ENCODE measurements around the gene UGT8. TPM values are rescaled to one million over a fixed set of nuclear protein-coding genes. Genes with fewer than 3 reads are reported as not detected.
"Not testable (repeated sequence)": the region's sequence is repeated elsewhere in the genome, so short reads cannot be mapped to it uniquely, and the experiment has no call there.

UGT8 gene
- total RNA-seq, 3 donors from 2014 or later: 21.7 to 66.8 (median 51.7) TPM

DNA sequence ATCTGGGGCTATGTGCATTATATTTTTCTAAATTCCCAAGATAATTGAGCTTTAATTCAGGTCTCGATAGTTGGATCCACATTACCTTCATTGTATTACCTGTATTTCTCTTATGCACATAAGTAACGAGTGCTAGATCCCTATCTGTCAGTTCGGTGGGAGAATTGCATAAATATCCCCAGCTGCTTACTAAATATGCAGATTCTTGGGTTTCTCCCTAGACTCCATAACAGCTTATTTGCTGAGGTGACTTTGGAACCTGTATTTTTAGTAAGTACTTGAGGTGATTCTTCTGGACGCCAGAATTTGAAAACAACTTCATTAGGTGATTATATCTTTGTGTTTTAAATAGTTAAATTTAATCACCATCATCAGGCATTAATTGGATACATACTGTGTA, 15.0 kb downstream of the UGT8 start:
- H3K4me3 ChIP-seq: no peak overlapping the region
- peaks cover 15% of the 10 kb centered on the region for H3K4me1 ChIP-seq (ENCODE audit: low read depth)
- intact Hi-C loops (cut with DNase I, micrococcal nuclease): no loop called here
- no peaks in the 10 kb centered on the region for H3K36me3 ChIP-seq (ENCODE audit: low read depth)
- ATAC-seq (no peak), DNase-seq (no peak)
- no peaks in the 10 kb centered on the region for H3K9me3 ChIP-seq
- TF ChIP-seq, protein P1, sequence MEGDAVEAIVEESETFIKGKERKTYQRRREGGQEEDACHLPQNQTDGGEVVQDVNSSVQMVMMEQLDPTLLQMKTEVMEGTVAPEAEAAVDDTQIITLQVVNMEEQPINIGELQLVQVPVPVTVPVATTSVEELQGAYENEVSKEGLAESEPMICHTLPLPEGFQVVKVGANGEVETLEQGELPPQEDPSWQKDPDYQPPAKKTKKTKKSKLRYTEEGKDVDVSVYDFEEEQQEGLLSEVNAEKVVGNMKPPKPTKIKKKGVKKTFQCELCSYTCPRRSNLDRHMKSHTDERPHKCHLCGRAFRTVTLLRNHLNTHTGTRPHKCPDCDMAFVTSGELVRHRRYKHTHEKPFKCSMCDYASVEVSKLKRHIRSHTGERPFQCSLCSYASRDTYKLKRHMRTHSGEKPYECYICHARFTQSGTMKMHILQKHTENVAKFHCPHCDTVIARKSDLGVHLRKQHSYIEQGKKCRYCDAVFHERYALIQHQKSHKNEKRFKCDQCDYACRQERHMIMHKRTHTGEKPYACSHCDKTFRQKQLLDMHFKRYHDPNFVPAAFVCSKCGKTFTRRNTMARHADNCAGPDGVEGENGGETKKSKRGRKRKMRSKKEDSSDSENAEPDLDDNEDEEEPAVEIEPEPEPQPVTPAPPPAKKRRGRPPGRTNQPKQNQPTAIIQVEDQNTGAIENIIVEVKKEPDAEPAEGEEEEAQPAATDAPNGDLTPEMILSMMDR (IDR thresholded peaks at IDR 0.05): no peak

DNA sequence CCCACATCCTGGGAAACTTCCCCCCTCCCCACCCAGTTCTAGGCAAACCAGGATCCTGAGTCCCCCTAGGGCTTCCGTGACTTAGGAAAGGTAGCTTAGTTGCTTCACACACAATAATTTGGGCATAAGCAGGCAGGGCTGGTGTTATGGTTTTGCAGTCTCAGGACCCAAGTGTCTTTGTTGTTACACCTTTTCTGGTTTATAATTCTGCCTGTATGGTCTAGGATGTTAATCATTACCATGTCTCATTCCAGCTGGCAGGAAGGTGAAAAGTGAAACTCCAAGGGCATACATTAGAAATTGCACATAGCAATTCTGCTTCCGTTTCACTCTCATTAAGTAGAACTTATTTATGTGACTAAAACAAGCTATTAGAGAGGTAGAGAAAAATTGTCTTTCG, 16.8 kb downstream of the UGT8 start:
- DNase-seq: peak in 2 of 3 donors; percentile 33 to 58
- intact Hi-C loops (cut with DNase I, micrococcal nuclease): no loop called here
- H3K4me1 ChIP-seq (ENCODE audit: low read depth): peaks cover 15% of the 10 kb centered on the region
- no peaks in the 10 kb centered on the region for H3K36me3 ChIP-seq (ENCODE audit: low read depth)
- no peak overlapping the region for H3K4me3 ChIP-seq
- TF ChIP-seq, protein P1 (IDR thresholded peaks at IDR 0.05): no peak
- peak; percentile 99 for ATAC-seq
- H3K9me3 ChIP-seq: no peaks in the 10 kb centered on the region

DNA sequence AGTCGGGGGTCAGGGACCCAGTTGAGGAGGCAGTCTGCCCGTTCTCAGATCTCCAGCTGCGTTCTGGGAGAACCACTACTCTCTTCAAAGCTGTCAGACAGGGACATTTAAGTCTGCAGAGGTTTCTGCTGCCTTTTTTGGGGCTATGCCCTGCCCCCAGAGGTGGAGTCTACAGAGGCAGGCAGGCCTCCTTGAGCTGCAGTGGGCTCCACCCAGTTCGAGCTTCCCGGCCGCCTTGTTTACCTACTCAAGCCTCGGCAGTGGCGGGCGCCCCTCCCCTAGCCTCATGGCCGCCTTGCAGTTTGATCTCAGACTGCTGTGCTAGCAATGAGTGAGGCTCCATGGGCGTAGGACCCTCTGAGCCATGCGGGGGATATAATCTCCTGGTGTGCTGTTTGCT, 17.4 kb downstream of the UGT8 start:
- H3K9me3 ChIP-seq; H3K36me3 ChIP-seq (ENCODE audit: low read depth); H3K4me3 ChIP-seq; intact Hi-C loops (cut with DNase I, micrococcal nuclease): not testable (repeated sequence)
- peak; percentile 76 for ATAC-seq
- H3K4me1 ChIP-seq (ENCODE audit: low read depth): peaks cover 15% of the 10 kb centered on the region
- DNase-seq: peak; percentile 87 to 89 (median 89)

DNA sequence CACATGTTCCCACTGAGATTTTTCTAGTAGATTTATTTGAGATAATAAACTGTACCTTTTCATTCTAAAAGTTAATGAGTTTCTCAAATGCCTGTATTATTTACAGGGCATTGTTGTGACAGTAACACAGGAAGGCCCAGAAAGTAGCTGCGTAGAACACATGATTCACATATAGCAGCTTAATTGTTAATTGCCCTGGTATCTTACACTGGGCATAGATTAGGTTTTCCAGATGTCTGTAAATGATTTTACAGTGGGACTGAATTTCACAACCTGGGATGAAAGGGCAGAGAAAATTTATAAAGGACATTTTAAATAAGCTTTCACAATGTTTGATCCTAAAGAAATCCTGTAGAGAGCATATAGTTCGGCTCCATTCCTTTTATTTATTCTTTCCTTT, 27.6 kb downstream of the UGT8 start:
- DNase-seq (no peak), ATAC-seq (peak; percentile 57)
- Histone ChIP-seq H3K36me3 (ENCODE audit: low read depth) (no peaks in the 10 kb centered on the region), H3K4me3 (no peak overlapping the region), H3K9me3 (no peaks in the 10 kb centered on the region), H3K4me1 (ENCODE audit: low read depth) (no peaks in the 10 kb centered on the region)
- intact Hi-C loops (cut with DNase I, micrococcal nuclease): no loop called here
- TF ChIP-seq, protein P1 (IDR thresholded peaks at IDR 0.05): no peak

DNA sequence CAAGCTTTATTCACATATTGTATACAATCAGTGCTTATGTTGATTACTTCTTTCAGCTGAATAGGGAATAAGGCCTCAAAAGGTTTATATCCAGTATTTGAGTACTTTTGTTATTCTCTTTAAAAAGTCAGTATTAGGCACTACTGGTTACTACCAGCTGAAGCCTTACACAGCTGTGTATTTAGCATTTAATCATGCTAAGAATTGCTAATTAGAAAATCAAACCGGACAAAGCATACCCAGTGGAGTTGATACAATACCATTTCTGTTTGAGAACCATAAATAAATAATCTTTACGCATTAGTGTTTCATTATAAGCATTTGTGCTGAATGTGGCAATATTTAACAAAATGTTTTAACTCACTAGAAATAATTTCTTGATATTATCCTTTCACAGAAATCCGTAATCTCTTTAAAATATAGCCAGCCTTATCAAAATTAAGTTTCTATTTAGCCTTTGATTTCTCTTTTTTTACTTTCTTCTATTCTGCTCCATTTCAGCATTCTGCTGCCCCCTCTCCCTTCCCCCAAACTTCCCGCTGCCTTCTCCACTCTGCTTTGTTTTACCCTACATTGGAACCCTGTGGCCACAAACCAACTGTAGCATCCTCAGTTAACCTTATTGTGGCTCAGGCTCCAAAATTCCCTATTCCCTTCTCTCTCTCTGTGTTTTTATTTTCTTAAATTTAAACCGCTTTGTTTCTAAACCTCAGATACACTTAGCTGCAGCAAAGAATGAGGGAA, 37.8 kb downstream of the UGT8 start:
- intact Hi-C loops (cut with DNase I, micrococcal nuclease): no loop called here
- ATAC-seq: no peak

DNA sequence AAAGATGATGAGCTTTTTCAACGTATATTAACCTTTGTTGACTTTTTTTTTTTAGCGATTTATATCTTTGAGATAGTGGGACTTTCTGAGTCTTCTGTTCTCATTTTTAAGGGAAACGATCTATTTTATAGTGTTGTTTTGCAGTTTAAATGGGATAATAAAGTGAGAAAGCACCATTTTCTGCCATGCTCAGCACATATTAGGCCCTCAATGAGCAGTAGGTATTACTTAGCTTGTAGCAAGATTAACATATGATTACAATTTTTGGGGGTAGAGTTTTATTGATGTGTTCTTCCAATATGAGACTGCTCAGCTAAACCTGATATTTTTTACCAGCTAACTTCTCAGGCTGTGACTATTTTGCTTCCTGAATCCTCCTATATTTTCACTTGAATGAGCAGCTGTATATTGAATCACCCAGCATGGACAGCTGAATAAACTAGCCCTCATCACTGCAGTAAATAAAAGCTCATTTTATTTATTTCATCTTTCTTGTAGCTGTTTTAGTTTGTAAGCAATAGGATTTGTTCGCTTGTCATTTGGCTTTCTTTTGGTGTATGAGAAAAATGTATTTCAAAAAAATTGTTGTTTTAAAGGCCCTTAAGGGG, 43.7 kb downstream of the UGT8 start:
- ATAC-seq (no peak), DNase-seq (no peak)
- Histone ChIP-seq H3K4me3 (no peak overlapping the region), H3K36me3 (ENCODE audit: low read depth) (no peaks in the 10 kb centered on the region), H3K4me1 (ENCODE audit: low read depth) (no peaks in the 10 kb centered on the region), H3K9me3 (no peaks in the 10 kb centered on the region)
- intact Hi-C loops (cut with DNase I, micrococcal nuclease): no loop called here
- TF ChIP-seq, protein P1 (IDR thresholded peaks at IDR 0.05): no peak

More for the DNA sequence above, 37.8 kb downstream of the UGT8 start:
- Histone ChIP-seq H3K4me1 (ENCODE audit: low read depth) (no peaks in the 10 kb centered on the region), H3K36me3 (ENCODE audit: low read depth) (no peaks in the 10 kb centered on the region), H3K9me3 (no peaks in the 10 kb centered on the region), H3K4me3 (no peak overlapping the region)
- TF ChIP-seq, protein P1 (IDR thresholded peaks at IDR 0.05): no peak
- no peak for DNase-seq

Data from mucosa of descending colon (tissue), 3 donors.